HG02884 (cell line): Measurements from ENCODE around the gene NUP133.
A peak's percentile ranks its signal among the peaks of the same experiment; 100 is the strongest.
"Not testable (repeated sequence)": the region's sequence is repeated elsewhere in the genome, so short reads cannot be mapped to it uniquely, and the experiment has no call there.

Experiments
- ATAC-seq: cut with Tn5 transposase; IDR thresholded peaks from one replicate; pipeline ENCODE4 v1.9.1; 2021; ENCODE audit warnings: mild to moderate bottlenecking, moderate library complexity; ENCODE audit not compliant: unreplicated experiment

The NUP133 gene

GRCh38 chr1:229509576-229509975, 1.4 kb upstream of the NUP133 start:
- no peak for ATAC-seq

- ATAC-seq, result no peak
Observed at GRCh38 chr1:229508823-229509337, 739 bp upstream of the NUP133 start.

GRCh38 chr1:229507502-229507901, 639 bp downstream of the NUP133 start:
- no peak for ATAC-seq

- ATAC-seq, result no peak
Observed at GRCh38 chr1:229506633-229507032, 1.5 kb downstream of the NUP133 start.

GRCh38 chr1:229495782-229496181, 12.4 kb downstream of the NUP133 start:
- no peak for ATAC-seq

- ATAC-seq, result no peak
Observed at GRCh38 chr1:229487181-229487580, 21.0 kb downstream of the NUP133 start.

- no peak for ATAC-seq
Observed at GRCh38 chr1:229485318-229485717, 22.8 kb downstream of the NUP133 start.

GRCh38 chr1:229482511-229482910, 25.6 kb downstream of the NUP133 start:
- no peak for ATAC-seq

GRCh38 chr1:229480495-229480894, 27.6 kb downstream of the NUP133 start:
- no peak for ATAC-seq

GRCh38 chr1:229479660-229480399, 28.3 kb downstream of the NUP133 start:
- peak; percentile 52 for ATAC-seq

- peak; percentile 85 for ATAC-seq
Observed at GRCh38 chr1:229478852-229479251, 29.3 kb downstream of the NUP133 start.

GRCh38 chr1:229475859-229476258, 32.3 kb downstream of the NUP133 start:
- ATAC-seq, result not testable (repeated sequence)

GRCh38 chr1:229474509-229474908, 33.6 kb downstream of the NUP133 start:
- ATAC-seq, result no peak

GRCh38 chr1:229471175-229471574, 37.0 kb downstream of the NUP133 start:
- no peak for ATAC-seq

- ATAC-seq, result no peak
Observed at GRCh38 chr1:229470406-229471043, 37.6 kb downstream of the NUP133 start.

GRCh38 chr1:229466887-229467286, 41.3 kb downstream of the NUP133 start:
- ATAC-seq, result no peak

- ATAC-seq, result no peak
Observed at GRCh38 chr1:229464672-229465071, 43.5 kb downstream of the NUP133 start.

- ATAC-seq, result no peak
Observed at GRCh38 chr1:229461032-229461668, 47.0 kb downstream of the NUP133 start.

GRCh38 chr1:229459815-229460214, 48.3 kb downstream of the NUP133 start:
- no peak for ATAC-seq

- ATAC-seq, result no peak
Observed at GRCh38 chr1:229457436-229457835, 50.7 kb downstream of the NUP133 start.

GRCh38 chr1:229456016-229456415, 52.1 kb downstream of the NUP133 start:
- no peak for ATAC-seq

GRCh38 chr1:229454056-229454455, 54.1 kb downstream of the NUP133 start:
- no peak for ATAC-seq
